ENCODE measurements around the gene KLHL2.
"Not testable (repeated sequence)": the region's sequence is repeated elsewhere in the genome, so short reads cannot be mapped to it uniquely, and the experiment has no call there.

The KLHL2 gene

GRCh38 chr4:165175879-165176278, 31.5 kb upstream of the KLHL2 start:
- no peak for DNase-seq (ENCODE audit: low read depth)
- TF ChIP-seq CTCF (IDR thresholded peaks at IDR 0.05; ENCODE audit: insufficient read depth, low read depth, low read length, missing control alignments): no peak

GRCh38 chr4:165177725-165178666, 29.4 kb upstream of the KLHL2 start:
- no peak for TF ChIP-seq CTCF (IDR thresholded peaks at IDR 0.05; ENCODE audit: insufficient read depth, low read depth, low read length, missing control alignments)
- H3K4me3 ChIP-seq (ENCODE audit: low read length): no peak overlapping the region
- DNase-seq (ENCODE audit: low read depth): peak; percentile 31

More at GRCh38 chr4:165175879-165176278, 31.5 kb upstream of the KLHL2 start:
- no peak overlapping the region for H3K4me3 ChIP-seq (ENCODE audit: low read length)

GRCh38 chr4:165184220-165184619, 23.1 kb upstream of the KLHL2 start:
- DNase-seq (ENCODE audit: low read depth): no peak
- no peak overlapping the region for H3K4me3 ChIP-seq (ENCODE audit: low read length)
- TF ChIP-seq CTCF (IDR thresholded peaks at IDR 0.05; ENCODE audit: insufficient read depth, low read depth, low read length, missing control alignments): no peak

GRCh38 chr4:165184998-165185397, 22.4 kb upstream of the KLHL2 start:
- not testable (repeated sequence) for DNase-seq (ENCODE audit: low read depth); H3K4me3 ChIP-seq (ENCODE audit: low read length)

GRCh38 chr4:165185448-165185847, 21.9 kb upstream of the KLHL2 start:
- no peak for DNase-seq (ENCODE audit: low read depth)

GRCh38 chr4:165190591-165191347, 16.6 kb upstream of the KLHL2 start:
- no peak for TF ChIP-seq CTCF (IDR thresholded peaks at IDR 0.05; ENCODE audit: insufficient read depth, low read depth, low read length, missing control alignments)
- DNase-seq (ENCODE audit: low read depth): peak; percentile 8
- no peak overlapping the region for H3K4me3 ChIP-seq (ENCODE audit: low read length)

More at GRCh38 chr4:165185448-165185847, 21.9 kb upstream of the KLHL2 start:
- no peak overlapping the region for H3K4me3 ChIP-seq (ENCODE audit: low read length)
- TF ChIP-seq CTCF (IDR thresholded peaks at IDR 0.05; ENCODE audit: insufficient read depth, low read depth, low read length, missing control alignments): no peak

GRCh38 chr4:165191348-165191656, 16.1 kb upstream of the KLHL2 start:
- TF ChIP-seq CTCF (IDR thresholded peaks at IDR 0.05; ENCODE audit: insufficient read depth, low read depth, low read length, missing control alignments): no peak
- no peak for DNase-seq (ENCODE audit: low read depth)
- H3K4me3 ChIP-seq (ENCODE audit: low read length): no peak overlapping the region
